ENCODE data around the gene S100A6.

DNA sequence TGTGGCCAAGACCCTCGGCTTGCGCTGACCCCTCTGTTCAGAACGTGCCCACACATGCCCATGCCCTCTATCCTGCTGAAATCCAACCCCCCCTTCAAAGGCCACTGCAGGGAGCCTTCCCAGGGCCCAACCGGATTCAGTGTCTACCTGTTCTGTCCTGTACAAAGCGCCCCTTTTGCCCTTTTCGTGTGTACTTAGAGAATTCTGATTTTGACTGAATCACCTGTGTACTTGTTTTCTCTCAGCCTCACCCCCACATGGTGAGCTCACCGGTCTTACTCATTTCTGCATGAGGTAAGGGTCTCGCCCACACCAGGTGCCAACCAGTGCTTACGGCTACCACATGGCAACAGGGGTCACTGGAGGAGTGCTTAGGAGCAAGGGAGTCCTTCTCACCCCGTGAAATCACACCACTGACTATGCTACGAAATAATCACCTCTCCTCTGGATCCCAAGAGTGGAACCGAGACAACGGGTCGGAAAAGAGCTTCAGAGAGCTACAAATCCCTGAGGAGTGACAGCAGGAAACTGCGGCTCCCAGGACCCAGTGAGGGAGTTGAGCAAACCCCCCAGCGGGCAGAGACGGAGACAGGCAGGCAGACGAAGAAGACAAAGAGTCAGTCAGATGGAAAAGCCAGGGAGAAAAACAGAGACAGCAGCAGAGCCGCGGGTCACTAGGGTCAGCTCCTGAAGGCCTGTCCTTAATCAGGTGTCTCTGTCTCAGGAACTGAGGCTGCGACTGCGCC is 32.0 kb upstream of the S100A6 start:
- TF ChIP-seq, protein P1, sequence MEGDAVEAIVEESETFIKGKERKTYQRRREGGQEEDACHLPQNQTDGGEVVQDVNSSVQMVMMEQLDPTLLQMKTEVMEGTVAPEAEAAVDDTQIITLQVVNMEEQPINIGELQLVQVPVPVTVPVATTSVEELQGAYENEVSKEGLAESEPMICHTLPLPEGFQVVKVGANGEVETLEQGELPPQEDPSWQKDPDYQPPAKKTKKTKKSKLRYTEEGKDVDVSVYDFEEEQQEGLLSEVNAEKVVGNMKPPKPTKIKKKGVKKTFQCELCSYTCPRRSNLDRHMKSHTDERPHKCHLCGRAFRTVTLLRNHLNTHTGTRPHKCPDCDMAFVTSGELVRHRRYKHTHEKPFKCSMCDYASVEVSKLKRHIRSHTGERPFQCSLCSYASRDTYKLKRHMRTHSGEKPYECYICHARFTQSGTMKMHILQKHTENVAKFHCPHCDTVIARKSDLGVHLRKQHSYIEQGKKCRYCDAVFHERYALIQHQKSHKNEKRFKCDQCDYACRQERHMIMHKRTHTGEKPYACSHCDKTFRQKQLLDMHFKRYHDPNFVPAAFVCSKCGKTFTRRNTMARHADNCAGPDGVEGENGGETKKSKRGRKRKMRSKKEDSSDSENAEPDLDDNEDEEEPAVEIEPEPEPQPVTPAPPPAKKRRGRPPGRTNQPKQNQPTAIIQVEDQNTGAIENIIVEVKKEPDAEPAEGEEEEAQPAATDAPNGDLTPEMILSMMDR (IDR thresholded peaks at IDR 0.05): no peak
- TF ChIP-seq POLR2A (IDR thresholded peaks at IDR 0.05) (no peak), EP300 (IDR thresholded peaks at IDR 0.05; ENCODE audit: low read depth) (no peak)
